Measurements from ENCODE around the gene EFCAB6. TPM values are rescaled to one million over a fixed set of nuclear protein-coding genes. Genes with fewer than 3 reads are reported as not detected.

The EFCAB6 gene
- total RNA-seq, 1 experiment from 2014 or later = 0.52 TPM

- H2AFZ ChIP-seq (ENCODE audit: low read depth, low read length, poor library complexity, severe bottlenecking) = no peak overlapping the region
- no peaks in the 10 kb centered on the region for H3K4me1 ChIP-seq (ENCODE audit: control insufficient read depth in 1 of 2, insufficient read depth in 2 of 2, low read length in 2 of 2)
- H3K27me3 ChIP-seq (ENCODE audit: insufficient read depth, low read length) = peaks cover 5% of the 10 kb centered on the region; the same call in 1 of the 2 replicates
- no peak overlapping the region for H3K9ac ChIP-seq (ENCODE audit: low read length)
- ChIA-PET POLR2A (interaction anchor here (0.7 kb wide), 1 partner anchor 259 kb away, joined by 3 read pairs; no protein-coding TSS in a partner anchor), RAD21 (ENCODE audit: low non-redundant PET in 1 of 2, low total read pairs in 2 of 2, uncharacterized antibody in 2 of 2, unreplicated experiment in 2 of 2) (interaction anchor here in 1 of 2 experiments (0.7 kb wide), 1 partner anchor 35 kb away, joined by 4 read pairs; no protein-coding TSS in a partner anchor), CTCF (no interaction called here)
- no peak overlapping the region for H3K4me2 ChIP-seq (ENCODE audit: low read length)
- H3K27ac ChIP-seq (ENCODE audit: low read depth, low read length) = no peak overlapping the region
- H3K9me3 ChIP-seq (ENCODE audit: control insufficient read depth in 1 of 2, insufficient read depth in 1 of 2, low read depth in 1 of 2, low read length in 2 of 2) = no peaks in the 10 kb centered on the region
- no peak overlapping the region for H3K4me3 ChIP-seq (replicated peaks in 1 of 2; ENCODE audit: low read depth in 1 of 2, low read length in 2 of 2)
- no TSS peak for BruUV-seq (replicated peaks)
- H3K9me2 ChIP-seq (ENCODE audit: insufficient read depth) = no peaks in the 10 kb centered on the region
- H4K20me1 ChIP-seq (ENCODE audit: insufficient read depth) = no peaks in the 10 kb centered on the region
- intact Hi-C loops (cut with micrococcal nuclease) = no loop called here
- no peak for TF ChIP-seq ATF3 (IDR thresholded peaks at IDR 0.05)
- TF ChIP-seq SRF (IDR thresholded peaks at IDR 0.05; ENCODE audit: low read depth) = no peak
- no peak for TF ChIP-seq ZBTB33 (IDR thresholded peaks at IDR 0.05; ENCODE audit: extremely low read depth, insufficient replicate concordance, low read length)
- no peak for TF ChIP-seq POLR2A (IDR thresholded peaks at IDR 0.05; ENCODE audit: borderline replicate concordance, extremely low read depth, insufficient read depth, insufficient read length)
- TF ChIP-seq EZH2 (IDR thresholded peaks at IDR 0.05) = no peak
- TF ChIP-seq EGR1 (IDR thresholded peaks at IDR 0.05; ENCODE audit: low read depth) = no peak
- TF ChIP-seq JUND (IDR thresholded peaks at IDR 0.05) = no peak
- TF ChIP-seq EZH2phosphoT487 (IDR thresholded peaks at IDR 0.05; ENCODE audit: borderline replicate concordance) = no peak
- TF ChIP-seq CBX3 (IDR thresholded peaks at IDR 0.05; ENCODE audit: low read depth) = no peak
- TF ChIP-seq ELF1 (IDR thresholded peaks at IDR 0.05; ENCODE audit: borderline replicate concordance, low read depth) = no peak
- no peak for TF ChIP-seq MAX (IDR thresholded peaks at IDR 0.05)
- TF ChIP-seq POLR2AphosphoS5 (IDR thresholded peaks at IDR 0.05; ENCODE audit: low read depth, low read length) = no peak
- TF ChIP-seq REST (IDR thresholded peaks at IDR 0.05; ENCODE audit: low read depth) = no peak
- TF ChIP-seq CTCF (IDR thresholded peaks at IDR 0.05 in 2 of 3, conservative IDR thresholded peaks at IDR 0.05 in 1 of 3; ENCODE audit: borderline replicate concordance in 1 of 3, insufficient read depth in 1 of 3, low read depth in 2 of 3, low read length in 2 of 3) = no peak
- TF ChIP-seq CEBPB (IDR thresholded peaks at IDR 0.05; ENCODE audit: low read depth) = no peak
- no peak for TF ChIP-seq SIN3A (IDR thresholded peaks at IDR 0.05; ENCODE audit: low read depth)
- TF ChIP-seq ZFX (IDR thresholded peaks at IDR 0.05) = no peak
- no peak for TF ChIP-seq ZNF274 (IDR thresholded peaks at IDR 0.05; ENCODE audit: low read depth, low read length)
- TF ChIP-seq YY1 (IDR thresholded peaks at IDR 0.05; ENCODE audit: extremely low read depth, insufficient replicate concordance, low read depth, low read length) = no peak
- H3K79me2 ChIP-seq (ENCODE audit: insufficient read depth, low read length) = no peaks in the 10 kb centered on the region
- no peaks in the 10 kb centered on the region for H3K36me3 ChIP-seq (ENCODE audit: control insufficient read depth in 1 of 2, insufficient read depth in 2 of 2, low read length in 2 of 2)
- no peak for DNase-seq (ENCODE audit: low read depth, low spot score)
- ATAC-seq = no peak
These were observed 250.5 kb downstream of the EFCAB6 start for GRCh38 chr22:43561415-43562178.
